Hepatocyte (in vitro differentiated cells): ENCODE results near the gene RPTOR.

Source experiments
- EZH2 ChIP-seq: fragments of 200-600 bp; sonication (generic); IDR thresholded peaks from 2 replicates; pipeline ENCODE4 v1.6.1; 2016; ENCODE audit warnings: antibody characterized with exemption, mild to moderate bottlenecking, borderline replicate concordance
- EZH2phosphoT487 ChIP-seq: fragments of 200-600 bp; sonication (generic); IDR thresholded peaks from one replicate; pipeline ENCODE4 v1.6.1; 2018; ENCODE audit warnings: antibody characterized with exemption, mild to moderate bottlenecking, low read depth, moderate library complexity; ENCODE audit not compliant: unreplicated experiment, severe bottlenecking
- TF ChIP-seq, protein P1 (sequence below): fragments of 200-600 bp; sonication (generic); IDR thresholded peaks from 2 replicates; pipeline ENCODE4 v1.5.1; 2016; ENCODE audit warnings: antibody characterized with exemption, mild to moderate bottlenecking; ENCODE audit not compliant: poor library complexity

- TF ChIP-seq, protein P1, sequence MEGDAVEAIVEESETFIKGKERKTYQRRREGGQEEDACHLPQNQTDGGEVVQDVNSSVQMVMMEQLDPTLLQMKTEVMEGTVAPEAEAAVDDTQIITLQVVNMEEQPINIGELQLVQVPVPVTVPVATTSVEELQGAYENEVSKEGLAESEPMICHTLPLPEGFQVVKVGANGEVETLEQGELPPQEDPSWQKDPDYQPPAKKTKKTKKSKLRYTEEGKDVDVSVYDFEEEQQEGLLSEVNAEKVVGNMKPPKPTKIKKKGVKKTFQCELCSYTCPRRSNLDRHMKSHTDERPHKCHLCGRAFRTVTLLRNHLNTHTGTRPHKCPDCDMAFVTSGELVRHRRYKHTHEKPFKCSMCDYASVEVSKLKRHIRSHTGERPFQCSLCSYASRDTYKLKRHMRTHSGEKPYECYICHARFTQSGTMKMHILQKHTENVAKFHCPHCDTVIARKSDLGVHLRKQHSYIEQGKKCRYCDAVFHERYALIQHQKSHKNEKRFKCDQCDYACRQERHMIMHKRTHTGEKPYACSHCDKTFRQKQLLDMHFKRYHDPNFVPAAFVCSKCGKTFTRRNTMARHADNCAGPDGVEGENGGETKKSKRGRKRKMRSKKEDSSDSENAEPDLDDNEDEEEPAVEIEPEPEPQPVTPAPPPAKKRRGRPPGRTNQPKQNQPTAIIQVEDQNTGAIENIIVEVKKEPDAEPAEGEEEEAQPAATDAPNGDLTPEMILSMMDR = no peak
- TF ChIP-seq EZH2phosphoT487 (no peak), EZH2 (no peak)
Observed at GRCh38 chr17:80708480-80708879, 163.8 kb downstream of the RPTOR start.
